Endodermal cell (in vitro differentiated cells): Measurements from ENCODE around the gene IP6K1. TPM values are rescaled to one million over a fixed set of nuclear protein-coding genes. Genes with fewer than 3 reads are reported as not detected.

Experiments used
- DNase-seq: peaks from one replicate; pipeline ENCODE4 v3.0.0-alpha.2; 2017
- H3K27ac ChIP-seq: 2 replicates; pipeline ENCODE4 v1.5.1; 2013; ENCODE audit warnings: mild to moderate bottlenecking, low read depth, low read length, moderate library complexity
- H3K27me3 ChIP-seq: 2 replicates; pipeline ENCODE4 v1.6.1; 2013; ENCODE audit warnings: mild to moderate bottlenecking, low read length, moderate library complexity; ENCODE audit not compliant: insufficient read depth, control insufficient read depth, poor library complexity, severe bottlenecking
- H3K36me3 ChIP-seq: 2 replicates; pipeline ENCODE4 v1.7.0; 2013; ENCODE audit warnings: mild to moderate bottlenecking, low read length, moderate library complexity; ENCODE audit not compliant: control insufficient read depth, insufficient read depth
- H3K4me1 ChIP-seq: one replicate; pipeline ENCODE4 v1.7.0; 2013; ENCODE audit warnings: low read length; ENCODE audit not compliant: control insufficient read depth, insufficient read depth
- H3K4me3 ChIP-seq: 2 replicates; pipeline ENCODE4 v1.5.1; 2013; ENCODE audit warnings: mild to moderate bottlenecking, low read length, moderate library complexity
- H3K9ac ChIP-seq: 2 replicates; pipeline ENCODE4 v1.6.1; 2013; ENCODE audit warnings: mild to moderate bottlenecking, low read length, moderate library complexity; ENCODE audit not compliant: poor library complexity, severe bottlenecking; ENCODE audit errors: extremely low read depth
- H3K9me3 ChIP-seq: 2 replicates; pipeline ENCODE4 v1.6.1; 2013; ENCODE audit warnings: mild to moderate bottlenecking, low read length, moderate library complexity; ENCODE audit not compliant: control insufficient read depth
- H3K27ac Mint-ChIP-seq: 2 replicates; pipeline ENCODE4 v1.8.0; 2020; ENCODE audit warnings: mixed read lengths
- H3K27me3 Mint-ChIP-seq: 2 replicates; pipeline ENCODE4 v1.8.0; 2021; ENCODE audit warnings: mild to moderate bottlenecking, mixed read lengths; ENCODE audit not compliant: insufficient read depth
- H3K36me3 Mint-ChIP-seq: 2 replicates; pipeline ENCODE4 v1.8.0; 2020; ENCODE audit warnings: low read depth, mixed read lengths
- H3K4me1 Mint-ChIP-seq: 2 replicates; pipeline ENCODE4 v1.8.0; 2020; ENCODE audit warnings: mixed read lengths
- H3K4me3 Mint-ChIP-seq: 2 replicates; pipeline ENCODE4 v1.8.0; 2020; ENCODE audit warnings: mild to moderate bottlenecking, moderate library complexity, mixed read lengths
- H3K9me3 Mint-ChIP-seq: 2 replicates; pipeline ENCODE4 v1.8.0; 2020; ENCODE audit warnings: mild to moderate bottlenecking, mixed read lengths
- WGBS, 2 experiments: methylation state at CpG; one replicate each; pipeline versions ENCODE4 v1.1.5 to v1.1.7; 2013; ENCODE audit warnings: missing lambda C conversion rate in 2 of 2, mixed read lengths in 1 of 2; ENCODE audit not compliant: insufficient coverage in 1 of 2, insufficient read length in 1 of 2; 5-methylcytosine and 5-hydroxymethylcytosine counted together
- total RNA-seq, 2 donors: library from RNA; stranded (reverse); fragmentation: NEBNext Ultra II Directional in 1 of 2; extraction: Animal tissue kit (Norgen Biotek cat#: 25700) in 1 of 2; gene quantifications; 2 replicates in 1 of 2; 3 replicates in 1 of 2; pipeline ENCODE4 v1.2.1, GENCODE V29; 2021
- TF ChIP-seq, protein P1 (sequence below): fragments of 200-600 bp; sonication (generic); conservative IDR thresholded peaks from 2 replicates; pipeline ENCODE4 v1.5.0; 2021; ENCODE audit warnings: antibody characterized with exemption, mild to moderate bottlenecking

IP6K1 gene
- total RNA-seq, 2 donors from 2014 or later: 45.8 to 49.8 TPM

DNA sequence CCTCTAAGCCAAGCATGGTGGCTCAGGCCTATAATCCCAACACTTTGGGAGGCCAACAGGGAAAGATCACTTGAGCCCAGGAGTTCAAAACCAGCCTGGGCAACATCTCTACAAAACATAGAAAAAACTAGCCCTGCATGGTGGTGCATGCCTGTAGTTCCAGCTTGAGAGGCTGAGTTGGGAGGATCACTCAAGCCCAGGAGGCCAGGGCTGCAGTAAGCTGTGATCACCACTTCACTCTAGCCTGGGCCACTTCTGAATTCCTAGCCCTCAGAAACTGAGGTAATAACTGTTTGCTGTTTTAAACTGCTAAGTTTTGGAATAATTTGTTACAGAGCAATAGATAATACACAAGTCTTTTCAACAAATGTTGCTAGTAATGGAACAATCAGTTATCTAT is 16.4 kb downstream of the IP6K1 start:
- no peaks in the 10 kb centered on the region for H3K9me3 ChIP-seq
- no peak overlapping the region for H3K4me3 Mint-ChIP-seq
- DNase-seq: no peak
- no peaks in the 10 kb centered on the region for H3K27me3 ChIP-seq
- no peaks in the 10 kb centered on the region for H3K4me1 ChIP-seq
- H3K9ac ChIP-seq: no peak overlapping the region
- H3K36me3 ChIP-seq: peaks cover 45% of the 10 kb centered on the region
- H3K36me3 Mint-ChIP-seq: peaks cover 26% of the 10 kb centered on the region
- H3K27me3 Mint-ChIP-seq: no peaks in the 10 kb centered on the region
- H3K27ac Mint-ChIP-seq: no peak overlapping the region
- TF ChIP-seq, protein P1, sequence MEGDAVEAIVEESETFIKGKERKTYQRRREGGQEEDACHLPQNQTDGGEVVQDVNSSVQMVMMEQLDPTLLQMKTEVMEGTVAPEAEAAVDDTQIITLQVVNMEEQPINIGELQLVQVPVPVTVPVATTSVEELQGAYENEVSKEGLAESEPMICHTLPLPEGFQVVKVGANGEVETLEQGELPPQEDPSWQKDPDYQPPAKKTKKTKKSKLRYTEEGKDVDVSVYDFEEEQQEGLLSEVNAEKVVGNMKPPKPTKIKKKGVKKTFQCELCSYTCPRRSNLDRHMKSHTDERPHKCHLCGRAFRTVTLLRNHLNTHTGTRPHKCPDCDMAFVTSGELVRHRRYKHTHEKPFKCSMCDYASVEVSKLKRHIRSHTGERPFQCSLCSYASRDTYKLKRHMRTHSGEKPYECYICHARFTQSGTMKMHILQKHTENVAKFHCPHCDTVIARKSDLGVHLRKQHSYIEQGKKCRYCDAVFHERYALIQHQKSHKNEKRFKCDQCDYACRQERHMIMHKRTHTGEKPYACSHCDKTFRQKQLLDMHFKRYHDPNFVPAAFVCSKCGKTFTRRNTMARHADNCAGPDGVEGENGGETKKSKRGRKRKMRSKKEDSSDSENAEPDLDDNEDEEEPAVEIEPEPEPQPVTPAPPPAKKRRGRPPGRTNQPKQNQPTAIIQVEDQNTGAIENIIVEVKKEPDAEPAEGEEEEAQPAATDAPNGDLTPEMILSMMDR: no peak
- H3K27ac ChIP-seq: no peak overlapping the region
- no peaks in the 10 kb centered on the region for H3K9me3 Mint-ChIP-seq
- no peak overlapping the region for H3K4me3 ChIP-seq
- H3K4me1 Mint-ChIP-seq: no peaks in the 10 kb centered on the region

DNA sequence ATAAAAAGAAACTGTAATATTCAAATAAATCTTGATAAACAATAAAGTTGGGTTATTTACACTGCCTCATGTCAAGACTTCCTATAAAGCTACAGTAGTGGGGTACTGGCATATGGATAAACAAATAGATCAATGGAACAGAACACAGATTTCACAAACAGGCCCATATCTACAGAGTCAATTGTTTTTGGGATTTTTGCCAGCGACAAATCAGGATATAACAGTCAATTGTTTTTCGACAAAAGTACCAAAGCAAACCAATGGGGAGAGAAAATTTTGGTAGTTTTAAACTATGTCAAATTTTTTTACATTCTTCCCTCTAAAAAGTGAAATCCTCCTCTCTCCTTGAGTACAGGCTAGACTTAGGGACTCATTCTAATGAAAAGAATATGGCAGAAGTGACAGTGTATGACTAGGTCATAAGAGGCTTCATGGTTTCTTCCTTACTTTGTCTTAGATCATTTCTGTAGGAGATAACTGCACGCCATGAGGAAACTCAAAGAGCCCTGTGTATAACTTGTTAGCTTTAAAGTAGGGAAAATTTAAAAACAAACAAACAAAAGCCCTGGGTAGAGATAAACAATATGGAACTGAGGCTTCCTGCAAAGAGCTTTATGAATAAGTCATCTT is 16.9 kb downstream of the IP6K1 start:
- Mint-ChIP-seq H3K4me1 (no peaks in the 10 kb centered on the region), H3K36me3 (peaks cover 28% of the 10 kb centered on the region), H3K27ac (no peak overlapping the region)

DNA sequence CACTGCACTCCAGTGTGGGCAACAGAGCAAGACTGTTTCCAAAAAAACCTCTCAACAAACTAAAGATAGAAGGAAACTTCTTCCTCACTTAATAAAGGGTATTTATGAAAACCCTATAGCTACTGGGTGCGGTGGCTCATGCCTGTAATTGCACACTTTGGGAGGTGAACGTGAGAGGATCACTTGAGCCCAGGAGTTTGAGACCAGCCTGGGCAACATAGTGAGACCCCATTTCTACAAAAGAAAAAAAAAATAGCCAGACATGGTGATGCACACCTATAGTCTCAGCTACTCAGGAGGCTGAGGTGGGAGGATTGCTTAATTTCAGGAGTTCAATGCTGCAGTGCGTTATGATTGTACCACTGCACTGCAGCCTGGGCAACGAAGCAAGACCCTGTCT is 22.4 kb downstream of the IP6K1 start:
- H3K9me3 Mint-ChIP-seq: no peaks in the 10 kb centered on the region
- H3K4me1 ChIP-seq: no peaks in the 10 kb centered on the region
- H3K4me3 Mint-ChIP-seq: no peak overlapping the region
- peaks cover 34% of the 10 kb centered on the region for H3K36me3 ChIP-seq
- no peak overlapping the region for H3K27ac Mint-ChIP-seq
- DNase-seq: no peak
- no peak overlapping the region for H3K9ac ChIP-seq
- peaks cover 30% of the 10 kb centered on the region for H3K36me3 Mint-ChIP-seq
- no peaks in the 10 kb centered on the region for H3K27me3 Mint-ChIP-seq
- no peaks in the 10 kb centered on the region for H3K27me3 ChIP-seq
- no peak overlapping the region for H3K4me3 ChIP-seq
- WGBS, 2 experiments: 87 to 93% methylated on average over 2 to 4 of the region's 4 CpGs
- no peaks in the 10 kb centered on the region for H3K4me1 Mint-ChIP-seq
- no peaks in the 10 kb centered on the region for H3K9me3 ChIP-seq
- TF ChIP-seq, protein P1: no peak
- no peak overlapping the region for H3K27ac ChIP-seq

More for the DNA sequence above, 16.9 kb downstream of the IP6K1 start:
- Histone ChIP-seq H3K4me3 (no peak overlapping the region), H3K9me3 (no peaks in the 10 kb centered on the region), H3K9ac (no peak overlapping the region), H3K27ac (no peak overlapping the region), H3K27me3 (no peaks in the 10 kb centered on the region), H3K4me1 (no peaks in the 10 kb centered on the region), H3K36me3 (peaks cover 45% of the 10 kb centered on the region)
- no peak overlapping the region for H3K4me3 Mint-ChIP-seq
- H3K27me3 Mint-ChIP-seq: no peaks in the 10 kb centered on the region
- TF ChIP-seq, protein P1: no peak
- no peaks in the 10 kb centered on the region for H3K9me3 Mint-ChIP-seq
- 94% methylated on average over 3 of the region's 3 CpGs; no CpG with 5 or more reads in 1 of the 2 experiments for WGBS, 2 experiments
- DNase-seq: no peak
